CMK (cell line): Measurements from ENCODE around the gene HJURP.

Source experiments
- DNase-seq: peaks from one replicate; pipeline ENCODE4 v3.0.0-alpha.2; 2010; ENCODE audit warnings: low read depth

Gene HJURP

GRCh38 chr2:233815861-233816260 lies 38.5 kb downstream of the HJURP start:
- DNase-seq, result no peak

DNA sequence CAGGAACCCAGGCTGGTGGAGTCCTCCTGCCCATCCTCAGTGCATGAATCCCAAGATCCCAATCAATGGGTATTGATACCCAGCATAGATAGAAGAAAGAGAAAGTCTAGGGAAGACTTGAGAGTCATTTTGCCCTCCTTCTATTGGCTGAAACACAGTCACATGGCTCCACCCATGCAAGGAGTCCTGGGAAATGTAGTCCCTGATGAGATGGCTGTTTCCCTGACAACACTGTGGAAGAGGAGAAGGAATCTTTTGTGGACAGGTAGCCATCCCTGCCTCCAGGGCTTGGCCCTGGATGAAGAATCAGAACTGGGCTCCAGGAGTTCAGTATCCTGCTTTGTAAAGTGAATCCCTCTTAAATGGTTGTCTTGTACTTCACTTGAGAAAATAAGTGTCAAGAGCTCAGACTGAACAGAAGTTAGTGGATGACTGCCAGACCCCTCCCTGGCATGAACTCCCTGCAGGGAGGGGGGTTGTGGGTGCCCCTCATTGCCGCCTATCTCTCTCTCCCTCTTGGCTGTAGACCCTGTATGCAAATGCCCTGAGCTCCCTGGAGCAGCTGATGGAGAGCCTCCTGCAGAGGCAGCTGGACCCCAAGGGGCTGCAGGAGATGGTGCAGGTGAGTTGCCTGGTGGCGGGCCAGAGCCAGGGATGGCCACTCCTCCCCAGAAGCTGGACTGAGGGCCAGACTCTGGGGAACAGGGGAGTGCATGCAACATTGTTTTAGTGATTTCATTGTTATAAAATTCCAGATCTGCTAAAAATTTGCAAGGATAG lies 40.1 kb downstream of the HJURP start:
- DNase-seq, result no peak

- DNase-seq, result no peak
Observed at GRCh38 chr2:233813236-233814055, 40.9 kb downstream of the HJURP start.

GRCh38 chr2:233811732-233812131 lies 42.6 kb downstream of the HJURP start:
- no peak for DNase-seq

DNA sequence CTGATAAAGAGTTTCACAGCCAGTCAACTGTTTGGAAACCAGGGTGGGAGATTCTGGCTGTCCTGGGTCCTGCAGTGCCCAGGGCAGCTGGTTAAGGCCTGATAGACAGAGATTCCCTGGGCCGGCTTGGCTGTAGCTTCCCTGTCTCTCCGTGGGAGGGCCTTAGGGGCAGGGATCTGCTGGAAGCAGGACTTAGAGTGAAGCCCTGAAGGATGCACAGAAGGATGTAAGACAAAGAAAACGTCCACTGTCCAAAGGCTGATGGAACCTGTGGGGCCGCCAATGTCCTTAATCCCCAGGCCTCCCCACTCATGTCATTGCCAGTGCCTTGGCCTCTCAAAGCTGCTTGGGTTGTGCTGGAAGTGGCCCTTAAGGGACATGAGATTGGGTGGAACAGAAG lies 43.2 kb downstream of the HJURP start:
- DNase-seq, result no peak

DNA sequence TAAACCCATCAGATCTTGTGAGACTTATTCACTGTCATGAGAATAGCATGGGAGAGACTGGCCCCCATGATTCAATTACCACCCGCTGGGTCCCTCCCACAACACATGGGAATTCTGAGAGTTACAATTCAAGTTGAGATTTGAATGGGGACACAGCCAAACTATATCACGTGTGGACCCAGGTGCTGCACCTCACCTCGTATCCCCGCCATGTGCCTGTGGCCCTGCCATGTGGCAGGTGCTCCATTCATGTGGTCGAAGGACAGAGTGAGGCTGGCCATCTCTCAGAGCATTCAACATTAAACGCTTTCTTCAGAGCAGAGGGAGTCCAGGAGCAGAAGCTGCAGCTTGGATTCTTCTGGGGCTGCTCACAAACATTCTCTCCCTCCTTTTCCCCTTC lies 44.0 kb downstream of the HJURP start:
- DNase-seq, result no peak

- DNase-seq, result no peak
Observed at GRCh38 chr2:233807966-233808935, 46.1 kb downstream of the HJURP start.

- DNase-seq, result no peak
Observed at GRCh38 chr2:233807215-233807865, 47.0 kb downstream of the HJURP start.

- DNase-seq, result no peak
Observed at GRCh38 chr2:233803994-233804393, 50.3 kb downstream of the HJURP start.

DNA sequence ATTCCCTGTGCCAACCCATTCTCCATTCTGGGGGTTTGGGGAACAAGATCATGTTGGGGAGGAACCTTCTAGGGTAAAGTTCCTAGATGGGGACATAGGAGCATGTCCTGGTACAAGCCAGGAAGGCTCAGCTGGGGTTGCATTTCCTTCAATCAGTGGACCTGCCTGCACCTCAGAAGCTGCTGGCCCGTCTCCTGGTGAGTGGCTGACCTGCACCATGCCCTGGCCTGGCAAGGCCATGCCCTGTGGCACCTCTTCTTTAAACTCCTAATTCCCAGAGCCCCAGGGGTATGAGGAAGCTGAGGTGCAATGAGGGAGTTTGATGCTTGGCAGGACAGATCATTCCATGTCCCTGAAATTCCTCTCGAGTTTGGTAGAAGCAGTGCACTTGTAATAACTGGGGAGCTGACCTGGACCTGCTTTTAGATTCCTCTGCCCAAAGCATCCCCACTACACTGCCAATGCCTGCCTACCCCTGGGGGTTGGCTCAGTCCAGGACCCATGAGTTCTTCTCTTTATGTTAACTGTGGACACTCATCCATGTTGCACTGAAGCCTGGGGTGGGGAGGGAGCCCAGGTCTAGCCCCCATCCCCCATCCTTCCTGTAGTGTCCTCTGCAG lies 50.9 kb downstream of the HJURP start:
- DNase-seq, result no peak

- no peak for DNase-seq
Observed at GRCh38 chr2:233802132-233802815, 52.1 kb downstream of the HJURP start.

- no peak for DNase-seq
Observed at GRCh38 chr2:233801357-233802131, 52.8 kb downstream of the HJURP start.

- no peak for DNase-seq
Observed at GRCh38 chr2:233800208-233800607, 54.1 kb downstream of the HJURP start.

GRCh38 chr2:233799716-233800115 lies 54.6 kb downstream of the HJURP start:
- no peak for DNase-seq

GRCh38 chr2:233799087-233799665 lies 55.2 kb downstream of the HJURP start:
- DNase-seq, result no peak

DNA sequence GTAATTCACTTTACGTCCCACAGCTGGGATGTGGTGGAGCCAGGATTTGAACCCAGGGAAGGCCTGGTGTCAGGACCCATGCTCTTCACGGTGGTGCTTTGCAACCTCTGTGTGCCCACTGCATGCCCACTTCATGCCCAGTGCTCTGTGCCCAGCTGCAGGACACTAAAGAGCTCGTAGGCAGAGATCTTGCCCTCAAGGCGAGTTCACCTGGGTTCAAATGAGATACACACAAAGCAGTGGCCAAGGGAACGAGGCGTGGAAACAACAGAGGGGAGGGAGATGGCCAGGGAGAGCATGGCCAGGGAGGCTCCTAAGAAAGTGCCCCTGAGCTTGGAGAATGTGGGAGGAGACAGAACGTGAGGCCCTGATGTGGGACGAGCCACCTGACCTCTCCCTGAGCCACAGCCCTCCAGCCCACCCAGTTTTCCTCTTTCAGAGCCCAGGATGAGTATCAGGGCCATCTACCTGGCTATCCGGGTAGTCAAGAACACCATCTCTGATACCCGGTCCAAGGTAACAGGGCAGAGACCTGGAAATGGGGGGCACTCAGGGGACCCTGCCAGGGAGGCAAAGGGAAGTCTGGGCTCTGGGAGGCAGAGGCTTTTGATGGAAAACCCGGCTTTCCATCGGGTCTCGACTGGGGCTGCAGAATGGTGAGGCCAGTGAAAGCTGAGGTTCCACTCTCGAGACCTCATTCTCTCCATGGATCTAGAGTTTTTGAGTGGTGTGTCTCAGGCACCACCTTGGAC lies 55.8 kb downstream of the HJURP start:
- no peak for DNase-seq

DNA sequence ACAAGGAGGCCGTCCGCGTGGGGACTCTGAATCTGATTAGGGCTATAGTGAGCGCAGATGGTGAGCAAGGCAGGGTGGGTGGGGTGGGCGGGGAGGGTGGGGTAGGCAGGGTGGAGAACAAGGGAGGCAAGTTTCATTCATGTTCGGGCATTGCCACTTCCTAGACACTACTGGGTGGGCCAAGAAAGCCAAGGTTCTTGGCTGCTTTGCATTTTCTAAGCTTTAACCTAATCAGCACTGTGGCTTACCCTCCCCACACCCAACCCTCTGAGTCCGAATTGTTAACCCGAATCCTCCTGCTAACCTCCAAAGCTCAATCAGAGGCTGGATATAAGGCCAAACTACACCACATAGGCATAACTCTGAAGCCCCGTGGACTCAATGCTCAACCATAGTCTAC lies 58.1 kb downstream of the HJURP start:
- no peak for DNase-seq

GRCh38 chr2:233795735-233796171 lies 58.6 kb downstream of the HJURP start:
- no peak for DNase-seq
